Thyroid gland (tissue), 4 donors: ENCODE measurements around the gene ADAMTSL1. TPM values are rescaled to one million over a fixed set of nuclear protein-coding genes. Genes with fewer than 3 reads are reported as not detected.

Experiments
- DNase-seq, 2 donors: peaks; one replicate each; pipeline ENCODE4 v3.0.0-alpha.2; 2019
- H3K27ac ChIP-seq, 3 donors: fragments of 200-600 bp; sonication (generic); 1 replicate in 2 of 3; 2 replicates in 1 of 3; pipeline ENCODE4 v1.5.1; 2016 to 2019; ENCODE audit warnings: mild to moderate bottlenecking in 1 of 3, moderate library complexity in 1 of 3
- H3K27me3 ChIP-seq: fragments of 200-600 bp; sonication (generic); one replicate; pipeline ENCODE4 v1.5.1; 2019
- H3K36me3 ChIP-seq, 2 donors: fragments of 200-600 bp; sonication (generic); one replicate each; pipeline ENCODE4 v1.5.1; 2016 to 2019
- H3K4me1 ChIP-seq, 2 donors: fragments of 200-600 bp; sonication (generic); one replicate each; pipeline ENCODE4 v1.5.1; 2017 to 2019
- H3K4me3 ChIP-seq, 3 donors: fragments of 200-600 bp; sonication (generic); replicated peaks in 1 of 3; 1 replicate in 2 of 3; 2 replicates in 1 of 3; pipeline ENCODE4 v1.5.1; 2016; ENCODE audit warnings: mild to moderate bottlenecking in 1 of 3
- H3K9me3 ChIP-seq: fragments of 200-600 bp; sonication (generic); one replicate; pipeline ENCODE4 v1.5.1; 2017
- CTCF ChIP-seq, 6 experiments: fragments of 200-600 bp in 3 of 6; fragments of 450-650 bp in 3 of 6; sonication (generic) in 3 of 6; IDR thresholded peaks; one replicate each; pipeline ENCODE4 v1.5.1; 2016 to 2019; ENCODE audit warnings: antibody characterized with exemption in 6 of 6, mild to moderate bottlenecking in 2 of 6, inconsistent platforms in 1 of 6, moderate library complexity in 1 of 6
- POLR2A ChIP-seq, 2 donors: fragments of 450-650 bp; IDR thresholded peaks; one replicate each; pipeline ENCODE4 v1.6.1; 2017; ENCODE audit warnings: antibody characterized with exemption in 2 of 2, mild to moderate bottlenecking in 2 of 2, moderate library complexity in 1 of 2
- WGBS, 2 donors: methylation state at CpG; one replicate each; pipeline ENCODE4 v1.1.5; 2017; 5-methylcytosine and 5-hydroxymethylcytosine counted together
- intact Hi-C: fragments of 100-400 bp; cut with DNase I; formaldehyde crosslinking; loops from one replicate; pipeline ENCODE4 v1.15.1; 2023
- total RNA-seq, 4 donors: library from RNA; depleted of rRNA; stranded (reverse); fragments of >200 nt; gene quantifications; one replicate each; pipeline ENCODE4 v1.2.3, GENCODE V29; 2016

The ADAMTSL1 gene
- total RNA-seq, 4 donors from 2014 or later, result 1.6 to 9.0 (median 4.8) TPM

DNA sequence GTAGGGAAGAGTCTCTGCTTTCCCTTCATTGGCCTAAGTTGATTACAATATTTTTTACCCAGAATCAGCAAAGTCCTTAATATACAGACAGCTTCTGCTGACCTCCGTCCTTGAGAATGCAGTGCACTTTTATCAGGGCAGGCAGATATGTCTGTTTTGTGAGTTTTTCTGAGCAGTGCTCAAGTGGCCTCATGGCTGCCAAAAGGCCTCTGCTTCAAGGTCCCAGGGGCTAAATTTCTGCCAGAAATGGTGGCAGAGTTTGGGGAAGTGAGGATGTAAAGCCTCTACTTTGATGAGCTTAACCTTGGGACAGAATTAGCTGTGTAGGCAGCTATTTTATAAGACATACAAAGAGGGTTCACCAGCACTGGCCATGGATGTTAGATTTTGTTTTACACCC lies 275.8 kb downstream of the ADAMTSL1 start:
- Histone ChIP-seq H3K4me3 (no peak overlapping the region), H3K4me1 (peaks cover 41 to 49% of the 10 kb centered on the region in 2 donors), H3K27me3 (no peaks in the 10 kb centered on the region), H3K9me3 (no peaks in the 10 kb centered on the region), H3K36me3 (no peaks in the 10 kb centered on the region), H3K27ac (peak overlapping the region in 1 of 3 donors; percentile 32)
- intact Hi-C loops, result no loop called here
- no peak for TF ChIP-seq CTCF (IDR thresholded peaks at IDR 0.05)
- no peak for TF ChIP-seq POLR2A (IDR thresholded peaks at IDR 0.05)
- peak; percentile 59 to 61 for DNase-seq
- 37 to 42% methylated on average over 1 of the region's 1 CpG for WGBS, 2 donors

GRCh38 chr9:18753904-18754303 lies 280.0 kb downstream of the ADAMTSL1 start:
- TF ChIP-seq POLR2A (IDR thresholded peaks at IDR 0.05) (no peak), CTCF (IDR thresholded peaks at IDR 0.05) (no peak)
- no peak overlapping the region for H3K27ac ChIP-seq
- no peaks in the 10 kb centered on the region for H3K27me3 ChIP-seq
- peaks cover 10 to 11% of the 10 kb centered on the region in 2 donors for H3K4me1 ChIP-seq
- no peak overlapping the region for H3K4me3 ChIP-seq
- H3K9me3 ChIP-seq, result no peaks in the 10 kb centered on the region
- intact Hi-C loops, result no loop called here
- 93 to 98% methylated on average over 4 of the region's 4 CpGs for WGBS, 2 donors
- no peak for DNase-seq
- H3K36me3 ChIP-seq, result no peaks in the 10 kb centered on the region

GRCh38 chr9:18754537-18754936 lies 280.6 kb downstream of the ADAMTSL1 start:
- Histone ChIP-seq H3K27ac (no peak overlapping the region), H3K9me3 (no peaks in the 10 kb centered on the region), H3K27me3 (no peaks in the 10 kb centered on the region), H3K4me3 (no peak overlapping the region), H3K4me1 (peaks cover 4 to 5% of the 10 kb centered on the region in 2 donors), H3K36me3 (no peaks in the 10 kb centered on the region)
- no peak for TF ChIP-seq CTCF (IDR thresholded peaks at IDR 0.05)
- TF ChIP-seq POLR2A (IDR thresholded peaks at IDR 0.05), result no peak
- intact Hi-C loops, result no loop called here
- 94 to 95% methylated on average over 4 of the region's 4 CpGs for WGBS, 2 donors
- no peak for DNase-seq

DNA sequence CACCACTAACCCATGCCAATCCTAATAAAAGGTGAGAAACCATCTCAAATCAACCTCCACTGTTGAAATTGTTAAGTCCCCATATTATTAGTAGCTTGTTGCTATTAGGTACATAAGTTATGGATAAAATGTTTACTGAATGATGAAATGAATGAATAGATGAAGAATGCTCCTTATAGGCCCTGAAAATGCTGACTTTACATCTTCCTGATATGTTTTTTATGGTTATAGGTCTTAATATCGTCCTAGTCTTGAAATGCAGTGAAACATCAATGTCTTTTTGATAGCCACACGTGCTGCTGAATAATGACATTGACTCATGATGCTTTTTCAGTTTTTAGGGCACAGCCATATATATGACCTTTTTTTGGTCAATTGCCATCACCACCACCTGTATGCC lies 281.3 kb downstream of the ADAMTSL1 start:
- TF ChIP-seq CTCF (IDR thresholded peaks at IDR 0.05) (no peak), POLR2A (IDR thresholded peaks at IDR 0.05) (no peak)
- no peak overlapping the region for H3K4me3 ChIP-seq

GRCh38 chr9:18756712-18757125 lies 282.8 kb downstream of the ADAMTSL1 start:
- 61 to 62% methylated on average over 3 of the region's 3 CpGs for WGBS, 2 donors
- no peak overlapping the region for H3K4me3 ChIP-seq
- H3K9me3 ChIP-seq, result no peaks in the 10 kb centered on the region
- H3K27ac ChIP-seq, result no peak overlapping the region
- H3K36me3 ChIP-seq, result no peaks in the 10 kb centered on the region
- no peaks in the 10 kb centered on the region for H3K27me3 ChIP-seq
- no peaks in the 10 kb centered on the region for H3K4me1 ChIP-seq
- TF ChIP-seq POLR2A (IDR thresholded peaks at IDR 0.05), result no peak
- no peak for TF ChIP-seq CTCF (IDR thresholded peaks at IDR 0.05)
- intact Hi-C loops, result no loop called here
- no peak for DNase-seq

More for the DNA sequence above, 281.3 kb downstream of the ADAMTSL1 start:
- Histone ChIP-seq H3K27ac (no peak overlapping the region), H3K36me3 (no peaks in the 10 kb centered on the region), H3K27me3 (no peaks in the 10 kb centered on the region), H3K4me1 (no peaks in the 10 kb centered on the region), H3K9me3 (no peaks in the 10 kb centered on the region)
- no peak for DNase-seq
- WGBS, 2 donors, result 90 to 94% methylated on average over 2 of the region's 2 CpGs
- intact Hi-C loops, result no loop called here
